HEK293 (cell line): ENCODE data around the gene UNCX.

Experiments used
- PRDM1 ChIP-seq: fragments of 450-650 bp; formaldehyde crosslinking; IDR thresholded peaks from 2 replicates; pipeline ENCODE4; 2016; ENCODE audit warnings: missing biosample characterization, missing genetic modification characterization
- ZNF121 ChIP-seq: fragments of 450-650 bp; formaldehyde crosslinking; IDR thresholded peaks from 2 replicates; pipeline ENCODE4 v1.5.1; 2016; ENCODE audit warnings: missing biosample characterization, missing genetic modification characterization
- ZNF394 ChIP-seq: fragments of 450-650 bp; formaldehyde crosslinking; IDR thresholded peaks from 2 replicates; pipeline ENCODE4 v1.5.1; 2016; ENCODE audit warnings: missing biosample characterization, missing genetic modification characterization, mild to moderate bottlenecking, moderate library complexity, borderline replicate concordance
- ZNF747 ChIP-seq: fragments of 450-650 bp; formaldehyde crosslinking; IDR thresholded peaks from 2 replicates; pipeline ENCODE4 v1.5.1; 2016; ENCODE audit warnings: missing biosample characterization, missing genetic modification characterization
- ZSCAN23 ChIP-seq: fragments of 450-650 bp; formaldehyde crosslinking; IDR thresholded peaks from 2 replicates; pipeline ENCODE4 v1.5.1; 2016; ENCODE audit warnings: missing biosample characterization, missing genetic modification characterization
- TF ChIP-seq, protein P1 (sequence below): fragments of 450-650 bp; formaldehyde crosslinking; IDR thresholded peaks from 2 replicates; pipeline ENCODE4 v1.5.1; 2016; ENCODE audit warnings: missing biosample characterization, missing genetic modification characterization
- TF ChIP-seq, protein P2 (sequence below): fragments of 450-650 bp; formaldehyde crosslinking; IDR thresholded peaks from 2 replicates; pipeline ENCODE4 v1.5.1; 2016; ENCODE audit warnings: missing biosample characterization, missing genetic modification characterization
- TF ChIP-seq, protein P3 (sequence below): sonication (generic); formaldehyde crosslinking; IDR thresholded peaks from 2 replicates; pipeline ENCODE4 v1.8.1; 2022; ENCODE audit warnings: mild to moderate bottlenecking, moderate library complexity, missing genetic modification reagents

DNA sequence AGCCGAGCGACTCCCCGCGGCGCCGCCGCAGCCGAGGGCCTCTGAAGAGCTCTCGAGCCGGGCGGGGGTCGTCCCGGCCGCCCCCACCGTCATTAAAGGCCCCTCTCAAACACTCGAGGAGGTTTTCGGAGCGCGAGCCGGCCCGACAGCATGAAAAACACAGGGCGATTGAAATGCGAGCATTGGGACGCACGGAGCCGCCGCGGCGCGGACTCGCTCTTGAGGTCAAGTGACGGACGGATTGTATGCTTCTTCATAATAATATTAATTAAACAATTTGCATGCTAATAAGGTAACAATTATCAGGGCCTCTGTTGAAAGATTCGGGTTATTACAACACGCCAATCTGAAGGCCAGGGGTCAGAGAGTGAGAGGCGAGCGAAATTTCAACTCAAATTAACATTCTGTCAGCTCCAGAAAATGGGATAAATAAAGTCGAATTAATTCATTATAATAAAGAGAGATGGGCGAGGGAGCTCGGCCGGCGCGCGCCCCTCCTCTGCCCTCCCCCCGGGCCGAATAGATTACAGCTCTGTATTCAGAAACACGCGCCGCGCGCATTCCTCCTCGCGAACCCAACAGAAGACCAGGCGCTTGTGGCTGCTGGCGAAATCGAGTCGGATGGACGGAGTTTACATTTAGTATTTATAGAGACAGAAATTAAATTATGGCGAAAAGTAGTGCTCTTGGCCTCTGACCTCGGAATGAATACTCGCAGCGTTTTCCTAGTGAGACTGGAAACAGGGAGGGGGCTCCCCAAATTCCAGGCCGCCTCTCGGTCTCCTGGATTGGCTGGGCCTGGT, 2.1 kb upstream of the UNCX start:
- TF ChIP-seq ZNF394, result no peak
- TF ChIP-seq, protein P1, sequence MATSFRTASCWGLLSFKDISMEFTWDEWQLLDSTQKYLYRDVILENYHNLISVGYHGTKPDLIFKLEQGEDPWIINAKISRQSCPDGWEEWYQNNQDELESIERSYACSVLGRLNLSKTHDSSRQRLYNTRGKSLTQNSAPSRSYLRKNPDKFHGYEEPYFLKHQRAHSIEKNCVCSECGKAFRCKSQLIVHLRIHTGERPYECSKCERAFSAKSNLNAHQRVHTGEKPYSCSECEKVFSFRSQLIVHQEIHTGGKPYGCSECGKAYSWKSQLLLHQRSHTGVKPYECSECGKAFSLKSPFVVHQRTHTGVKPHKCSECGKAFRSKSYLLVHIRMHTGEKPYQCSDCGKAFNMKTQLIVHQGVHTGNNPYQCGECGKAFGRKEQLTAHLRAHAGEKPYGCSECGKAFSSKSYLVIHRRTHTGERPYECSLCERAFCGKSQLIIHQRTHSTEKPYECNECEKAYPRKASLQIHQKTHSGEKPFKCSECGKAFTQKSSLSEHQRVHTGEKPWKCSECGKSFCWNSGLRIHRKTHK (tag by site-specific recombination), result no peak
- no peak for TF ChIP-seq ZSCAN23 (tag by site-specific recombination)
- TF ChIP-seq ZNF747, result no peak
- TF ChIP-seq, protein P2, sequence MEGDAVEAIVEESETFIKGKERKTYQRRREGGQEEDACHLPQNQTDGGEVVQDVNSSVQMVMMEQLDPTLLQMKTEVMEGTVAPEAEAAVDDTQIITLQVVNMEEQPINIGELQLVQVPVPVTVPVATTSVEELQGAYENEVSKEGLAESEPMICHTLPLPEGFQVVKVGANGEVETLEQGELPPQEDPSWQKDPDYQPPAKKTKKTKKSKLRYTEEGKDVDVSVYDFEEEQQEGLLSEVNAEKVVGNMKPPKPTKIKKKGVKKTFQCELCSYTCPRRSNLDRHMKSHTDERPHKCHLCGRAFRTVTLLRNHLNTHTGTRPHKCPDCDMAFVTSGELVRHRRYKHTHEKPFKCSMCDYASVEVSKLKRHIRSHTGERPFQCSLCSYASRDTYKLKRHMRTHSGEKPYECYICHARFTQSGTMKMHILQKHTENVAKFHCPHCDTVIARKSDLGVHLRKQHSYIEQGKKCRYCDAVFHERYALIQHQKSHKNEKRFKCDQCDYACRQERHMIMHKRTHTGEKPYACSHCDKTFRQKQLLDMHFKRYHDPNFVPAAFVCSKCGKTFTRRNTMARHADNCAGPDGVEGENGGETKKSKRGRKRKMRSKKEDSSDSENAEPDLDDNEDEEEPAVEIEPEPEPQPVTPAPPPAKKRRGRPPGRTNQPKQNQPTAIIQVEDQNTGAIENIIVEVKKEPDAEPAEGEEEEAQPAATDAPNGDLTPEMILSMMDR (tag by site-specific recombination), result no peak
- TF ChIP-seq, protein P3, sequence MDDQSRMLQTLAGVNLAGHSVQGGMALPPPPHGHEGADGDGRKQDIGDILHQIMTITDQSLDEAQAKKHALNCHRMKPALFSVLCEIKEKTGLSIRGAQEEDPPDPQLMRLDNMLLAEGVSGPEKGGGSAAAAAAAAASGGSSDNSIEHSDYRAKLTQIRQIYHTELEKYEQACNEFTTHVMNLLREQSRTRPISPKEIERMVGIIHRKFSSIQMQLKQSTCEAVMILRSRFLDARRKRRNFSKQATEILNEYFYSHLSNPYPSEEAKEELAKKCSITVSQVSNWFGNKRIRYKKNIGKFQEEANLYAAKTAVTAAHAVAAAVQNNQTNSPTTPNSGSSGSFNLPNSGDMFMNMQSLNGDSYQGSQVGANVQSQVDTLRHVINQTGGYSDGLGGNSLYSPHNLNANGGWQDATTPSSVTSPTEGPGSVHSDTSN, result no peak
- TF ChIP-seq PRDM1, result no peak
- no peak for TF ChIP-seq ZNF121 (tag by site-specific recombination)
